ENCODE results near the gene GABRD.

Gene GABRD

DNA sequence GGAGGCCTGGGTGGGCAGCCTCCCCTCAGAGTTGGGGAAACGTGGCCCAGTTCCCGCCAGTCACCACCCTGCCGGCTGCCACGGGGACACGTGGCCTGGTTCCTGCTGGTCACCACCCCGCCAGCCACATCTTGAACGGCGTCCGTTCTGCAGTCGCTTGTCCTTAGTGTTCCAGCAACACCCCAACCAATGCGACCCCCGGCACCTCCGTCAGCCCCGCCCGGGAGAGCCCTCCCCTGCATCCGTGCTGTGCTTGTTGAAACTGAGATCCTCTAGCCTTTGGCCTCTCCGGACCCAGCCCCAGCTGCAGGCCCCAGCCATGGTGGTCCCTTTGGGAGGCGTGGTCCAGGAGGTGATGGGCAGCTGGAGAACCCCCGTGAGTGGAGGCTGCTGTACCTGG lies 49.8 kb downstream of the GABRD start:
- no peaks in the 10 kb centered on the region for H3K4me1 ChIP-seq (ENCODE audit: low read length)
- no peak overlapping the region for H3K27ac ChIP-seq (ENCODE audit: low read length)
- H3K27me3 ChIP-seq (ENCODE audit: low read depth, low read length) = no peaks in the 10 kb centered on the region
- H3K4me2 ChIP-seq (ENCODE audit: low read length) = no peak overlapping the region
- H3K9me3 ChIP-seq (ENCODE audit: insufficient read depth, low read length) = no peaks in the 10 kb centered on the region
- no peak overlapping the region for H3K4me3 ChIP-seq (ENCODE audit: low read length)
- H3K9ac ChIP-seq (ENCODE audit: low read length) = no peak overlapping the region
- no peak overlapping the region for H2AFZ ChIP-seq (ENCODE audit: low read depth, low read length)
- H4K20me1 ChIP-seq (ENCODE audit: insufficient read depth, low read length) = no peaks in the 10 kb centered on the region
- H3K79me2 ChIP-seq (ENCODE audit: low read length) = no peaks in the 10 kb centered on the region
- TF ChIP-seq EZH2phosphoT487 (IDR thresholded peaks at IDR 0.05; ENCODE audit: low read depth) = no peak
- TF ChIP-seq, protein P1, sequence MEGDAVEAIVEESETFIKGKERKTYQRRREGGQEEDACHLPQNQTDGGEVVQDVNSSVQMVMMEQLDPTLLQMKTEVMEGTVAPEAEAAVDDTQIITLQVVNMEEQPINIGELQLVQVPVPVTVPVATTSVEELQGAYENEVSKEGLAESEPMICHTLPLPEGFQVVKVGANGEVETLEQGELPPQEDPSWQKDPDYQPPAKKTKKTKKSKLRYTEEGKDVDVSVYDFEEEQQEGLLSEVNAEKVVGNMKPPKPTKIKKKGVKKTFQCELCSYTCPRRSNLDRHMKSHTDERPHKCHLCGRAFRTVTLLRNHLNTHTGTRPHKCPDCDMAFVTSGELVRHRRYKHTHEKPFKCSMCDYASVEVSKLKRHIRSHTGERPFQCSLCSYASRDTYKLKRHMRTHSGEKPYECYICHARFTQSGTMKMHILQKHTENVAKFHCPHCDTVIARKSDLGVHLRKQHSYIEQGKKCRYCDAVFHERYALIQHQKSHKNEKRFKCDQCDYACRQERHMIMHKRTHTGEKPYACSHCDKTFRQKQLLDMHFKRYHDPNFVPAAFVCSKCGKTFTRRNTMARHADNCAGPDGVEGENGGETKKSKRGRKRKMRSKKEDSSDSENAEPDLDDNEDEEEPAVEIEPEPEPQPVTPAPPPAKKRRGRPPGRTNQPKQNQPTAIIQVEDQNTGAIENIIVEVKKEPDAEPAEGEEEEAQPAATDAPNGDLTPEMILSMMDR (IDR thresholded peaks at IDR 0.05; ENCODE audit: low read depth, low read length) = no peak
- H3K36me3 ChIP-seq (replicated peaks; ENCODE audit: low read depth, low read length) = no peaks in the 10 kb centered on the region

- no peak overlapping the region for H3K4me3 ChIP-seq (ENCODE audit: low read length)
- TF ChIP-seq EZH2phosphoT487 (IDR thresholded peaks at IDR 0.05; ENCODE audit: low read depth) = no peak
- TF ChIP-seq, protein P1 (IDR thresholded peaks at IDR 0.05; ENCODE audit: low read depth, low read length) = no peak
- no peaks in the 10 kb centered on the region for H3K4me1 ChIP-seq (ENCODE audit: low read length)
Measured at GRCh38 chr1:2070016-2070415, 50.9 kb downstream of the GABRD start.

GRCh38 chr1:2070800-2071530 lies 51.8 kb downstream of the GABRD start:
- TF ChIP-seq, protein P1 (IDR thresholded peaks at IDR 0.05; ENCODE audit: low read depth, low read length) = no peak
- no peak for TF ChIP-seq EZH2phosphoT487 (IDR thresholded peaks at IDR 0.05; ENCODE audit: low read depth)

More at GRCh38 chr1:2070016-2070415, 50.9 kb downstream of the GABRD start:
- H3K36me3 ChIP-seq (replicated peaks; ENCODE audit: low read depth, low read length) = no peaks in the 10 kb centered on the region
- no peaks in the 10 kb centered on the region for H4K20me1 ChIP-seq (ENCODE audit: insufficient read depth, low read length)
- no peak overlapping the region for H3K9ac ChIP-seq (ENCODE audit: low read length)
- no peaks in the 10 kb centered on the region for H3K9me3 ChIP-seq (ENCODE audit: insufficient read depth, low read length)
- H2AFZ ChIP-seq (ENCODE audit: low read depth, low read length) = no peak overlapping the region
- H3K4me2 ChIP-seq (ENCODE audit: low read length) = no peak overlapping the region
- H3K27ac ChIP-seq (ENCODE audit: low read length) = no peak overlapping the region
- H3K27me3 ChIP-seq (ENCODE audit: low read depth, low read length) = no peaks in the 10 kb centered on the region
- H3K79me2 ChIP-seq (ENCODE audit: low read length) = no peaks in the 10 kb centered on the region

DNA sequence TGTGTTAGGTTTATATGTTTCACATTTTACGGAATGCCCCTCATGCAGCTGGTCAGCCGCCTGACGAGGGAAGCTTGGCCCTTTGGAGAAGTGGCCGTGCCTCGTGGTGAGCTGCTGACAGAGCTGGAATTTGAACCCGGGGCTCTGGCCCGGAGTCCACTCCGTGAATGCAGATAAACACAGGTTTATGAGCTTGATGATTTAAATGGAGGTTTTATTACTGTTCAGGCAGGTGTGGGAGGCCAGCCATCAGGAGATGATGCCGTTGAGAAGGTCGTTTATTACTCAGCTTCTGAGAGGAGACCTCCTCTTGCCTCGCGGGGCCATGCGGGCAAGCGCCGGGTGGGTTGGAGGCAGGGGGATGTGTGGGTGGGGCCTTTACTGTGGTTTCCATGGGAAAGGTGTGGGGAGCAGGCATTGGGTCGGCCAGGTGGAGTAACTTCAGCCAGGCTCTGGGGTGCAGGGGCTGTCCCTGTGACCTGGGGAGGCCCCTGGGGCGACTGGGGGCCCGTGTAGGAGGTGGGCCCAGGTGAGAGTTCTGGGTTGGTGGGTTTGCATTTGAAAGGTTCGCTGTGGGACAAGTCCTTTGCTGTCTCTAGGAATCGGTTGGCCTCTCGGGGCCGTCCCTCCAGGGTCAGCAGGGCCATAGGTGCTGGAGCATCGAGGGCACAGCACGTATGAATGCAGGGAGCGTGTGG lies 53.1 kb downstream of the GABRD start:
- no peaks in the 10 kb centered on the region for H3K9me3 ChIP-seq (ENCODE audit: insufficient read depth, low read length)
- no peak overlapping the region for H2AFZ ChIP-seq (ENCODE audit: low read depth, low read length)
- TF ChIP-seq EZH2phosphoT487 (IDR thresholded peaks at IDR 0.05; ENCODE audit: low read depth) = no peak
- TF ChIP-seq, protein P1 (IDR thresholded peaks at IDR 0.05; ENCODE audit: low read depth, low read length) = no peak
- H3K4me3 ChIP-seq (ENCODE audit: low read length) = no peak overlapping the region
- H3K9ac ChIP-seq (ENCODE audit: low read length) = no peak overlapping the region
- H3K36me3 ChIP-seq (replicated peaks; ENCODE audit: low read depth, low read length) = no peaks in the 10 kb centered on the region
- no peaks in the 10 kb centered on the region for H3K27me3 ChIP-seq (ENCODE audit: low read depth, low read length)
- no peaks in the 10 kb centered on the region for H4K20me1 ChIP-seq (ENCODE audit: insufficient read depth, low read length)
- H3K79me2 ChIP-seq (ENCODE audit: low read length) = no peaks in the 10 kb centered on the region
- no peak overlapping the region for H3K4me2 ChIP-seq (ENCODE audit: low read length)
- H3K4me1 ChIP-seq (ENCODE audit: low read length) = no peaks in the 10 kb centered on the region
- no peak overlapping the region for H3K27ac ChIP-seq (ENCODE audit: low read length)

More at GRCh38 chr1:2070800-2071530, 51.8 kb downstream of the GABRD start:
- no peaks in the 10 kb centered on the region for H3K9me3 ChIP-seq (ENCODE audit: insufficient read depth, low read length)
- H3K4me1 ChIP-seq (ENCODE audit: low read length) = no peaks in the 10 kb centered on the region
- H4K20me1 ChIP-seq (ENCODE audit: insufficient read depth, low read length) = no peaks in the 10 kb centered on the region
- H3K79me2 ChIP-seq (ENCODE audit: low read length) = no peaks in the 10 kb centered on the region
- H3K4me2 ChIP-seq (ENCODE audit: low read length) = no peak overlapping the region
- H2AFZ ChIP-seq (ENCODE audit: low read depth, low read length) = no peak overlapping the region
- no peak overlapping the region for H3K4me3 ChIP-seq (ENCODE audit: low read length)
- no peak overlapping the region for H3K27ac ChIP-seq (ENCODE audit: low read length)
- H3K9ac ChIP-seq (ENCODE audit: low read length) = no peak overlapping the region
- no peaks in the 10 kb centered on the region for H3K36me3 ChIP-seq (replicated peaks; ENCODE audit: low read depth, low read length)
- H3K27me3 ChIP-seq (ENCODE audit: low read depth, low read length) = no peaks in the 10 kb centered on the region
